Astrocyte of the spinal cord (primary cell): ENCODE measurements around the gene TRIM22.

ENCODE experiments used
- DNase-seq: peaks from one replicate; pipeline ENCODE4 v3.0.0; 2011; ENCODE audit warnings: low read depth, low spot score
- H3K4me3 ChIP-seq: 2 replicates; pipeline ENCODE4 v1.5.1; 2011; ENCODE audit warnings: low read depth, mild to moderate bottlenecking, low read length, moderate library complexity
- CTCF ChIP-seq: IDR thresholded peaks from 2 replicates; pipeline ENCODE4 v1.5.1; 2012; ENCODE audit warnings: low read depth, mild to moderate bottlenecking, low read length, inconsistent platforms
- in situ Hi-C: cut with HindIII; loops from 2 replicates; pipeline ENCODE4 v1.10.0; 2017; ENCODE audit warnings: low sequenced_read_pairs

The TRIM22 gene

GRCh38 chr11:5749836-5750235 lies 60.2 kb downstream of the TRIM22 start:
- in situ Hi-C loops, result no loop called here
- H3K4me3 ChIP-seq, result no peak overlapping the region
- DNase-seq, result no peak
- TF ChIP-seq CTCF, result no peak

GRCh38 chr11:5753943-5754342 lies 64.4 kb downstream of the TRIM22 start, which contains the start of gene OR52N4:
Gene OR52N4, plus strand, starts transcription at chr11:5754243. Its CDS starts 498 bp downstream, at chr11:5754741.
- no peak for TF ChIP-seq CTCF
- in situ Hi-C loops, result no loop called here
- DNase-seq, result no peak
- no peak within 1 kb of the TSS for H3K4me3 ChIP-seq
